Activated naive CD8-positive, alpha-beta T cell treated with anti-CD3 and anti-CD28 coated beads, Interleukin-2, amount 10 ng/mL, durations not matched to agents 7 days and 5 days (primary cell): ENCODE measurements around the gene KCNIP1. TPM values are rescaled to one million over a fixed set of nuclear protein-coding genes. Genes with fewer than 3 reads are reported as not detected.

Experiments
- ATAC-seq: fragments of 150-1000 bp; cut with Tn5 transposase; one replicate; pipeline ENCODE4 v1.10.0; 2021; ENCODE audit warnings: low read depth, moderate library complexity
- POLR2A ChIA-PET: fragments of 350-600 bp; sonication (Branson Sonifier 250); formaldehyde crosslinking; loops from one replicate; lab custom pipeline; 2021; ENCODE audit warnings: antibody characterized with exemption; lab: Charles Lee
- DNase-seq: peaks from one replicate; pipeline ENCODE4 v3.0.0; 2021
- H3K27ac Mint-ChIP-seq: one replicate; pipeline ENCODE4 v1.8.0; 2022; ENCODE audit warnings: mild to moderate bottlenecking, mixed read lengths
- H3K27me3 Mint-ChIP-seq: one replicate; pipeline ENCODE4 v1.8.0; 2022; ENCODE audit warnings: mild to moderate bottlenecking, moderate library complexity, mixed read lengths
- H3K36me3 Mint-ChIP-seq: one replicate; pipeline ENCODE4 v1.8.0; 2021; ENCODE audit warnings: mild to moderate bottlenecking, mixed read lengths
- H3K4me1 Mint-ChIP-seq: one replicate; pipeline ENCODE4 v1.8.0; 2021; ENCODE audit warnings: mixed read lengths
- H3K4me3 Mint-ChIP-seq: one replicate; pipeline ENCODE4 v1.8.0; 2022; ENCODE audit warnings: mild to moderate bottlenecking, moderate library complexity, mixed read lengths
- H3K9me3 Mint-ChIP-seq: one replicate; pipeline ENCODE4 v1.8.0; 2021; ENCODE audit warnings: mixed read lengths
- total RNA-seq, 2 experiments: library from RNA; stranded (reverse); gene quantifications; one replicate each; pipeline ENCODE4 v1.2.3, GENCODE V29; 2021

Gene KCNIP1
- total RNA-seq, 2 experiments from 2014 or later = not detected

GRCh38 chr5:170508036-170508435 lies 4.2 kb downstream of the KCNIP1 start:
- Mint-ChIP-seq H3K27ac (no peak overlapping the region), H3K4me1 (no peaks in the 10 kb centered on the region), H3K27me3 (peaks cover 33% of the 10 kb centered on the region), H3K9me3 (no peaks in the 10 kb centered on the region), H3K4me3 (no peak overlapping the region), H3K36me3 (no peaks in the 10 kb centered on the region)
- ATAC-seq = no peak
- POLR2A ChIA-PET = no interaction called here
- DNase-seq = no peak

DNA sequence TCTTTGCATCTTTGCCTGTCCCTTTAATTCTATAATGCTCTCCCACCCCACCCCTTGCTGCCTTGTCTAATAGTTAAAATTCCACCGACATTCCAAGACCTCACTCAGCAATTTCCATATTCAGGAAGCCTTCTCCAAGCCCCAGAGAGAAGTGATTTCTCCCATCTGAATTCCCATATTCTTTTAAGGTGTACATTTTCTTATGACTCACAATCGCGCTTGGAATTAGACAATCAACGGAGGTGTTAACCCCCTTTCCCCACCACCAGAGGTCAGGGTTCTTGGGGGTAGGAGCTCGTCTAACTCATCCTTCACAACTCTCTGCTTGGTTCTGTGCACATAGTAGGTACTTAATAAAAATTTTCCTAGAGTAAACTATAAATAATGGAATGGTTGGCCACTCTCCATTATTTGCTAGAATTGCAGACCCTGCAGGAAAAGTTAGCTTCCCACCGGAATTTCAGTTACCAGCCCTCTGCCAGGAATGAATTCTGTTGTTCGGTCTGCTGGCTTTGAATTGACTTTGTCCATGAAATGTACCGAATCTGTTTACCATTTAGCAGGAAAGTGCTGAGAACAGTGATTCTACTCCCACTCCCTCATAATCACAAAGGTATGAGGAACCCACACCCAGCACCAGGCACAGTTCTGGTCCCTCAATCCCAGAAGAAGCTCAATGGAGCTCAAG lies 5.0 kb downstream of the KCNIP1 start:
- Mint-ChIP-seq H3K27ac (no peak overlapping the region), H3K36me3 (no peaks in the 10 kb centered on the region), H3K4me1 (no peaks in the 10 kb centered on the region), H3K9me3 (no peaks in the 10 kb centered on the region), H3K4me3 (no peak overlapping the region), H3K27me3 (peaks cover 26% of the 10 kb centered on the region)
- ATAC-seq (no peak), DNase-seq (no peak)
- POLR2A ChIA-PET = no interaction called here

DNA sequence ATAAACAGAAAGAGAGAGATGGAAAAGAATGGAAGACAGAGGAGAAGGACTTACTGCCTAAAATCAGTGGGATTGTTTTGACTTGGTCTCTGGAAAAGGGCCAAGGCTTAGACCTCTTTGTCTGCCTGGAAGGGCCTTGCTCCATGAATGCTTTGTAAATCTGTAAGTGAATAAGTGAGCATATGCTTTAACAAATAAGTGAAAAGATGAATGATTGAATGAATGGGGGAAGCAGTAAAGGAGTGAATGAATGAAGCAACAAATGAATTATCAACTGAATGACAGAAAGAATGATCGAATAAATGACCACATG lies 5.5 kb downstream of the KCNIP1 start:
- Mint-ChIP-seq H3K9me3 (no peaks in the 10 kb centered on the region), H3K4me3 (no peak overlapping the region), H3K4me1 (no peaks in the 10 kb centered on the region), H3K36me3 (no peaks in the 10 kb centered on the region), H3K27me3 (peaks cover 25% of the 10 kb centered on the region), H3K27ac (no peak overlapping the region)
- DNase-seq (no peak), ATAC-seq (no peak)
- POLR2A ChIA-PET = no interaction called here

- peaks cover 17% of the 10 kb centered on the region for H3K27me3 Mint-ChIP-seq
- POLR2A ChIA-PET = no interaction called here
- no peaks in the 10 kb centered on the region for H3K4me1 Mint-ChIP-seq
- no peaks in the 10 kb centered on the region for H3K9me3 Mint-ChIP-seq
- H3K27ac Mint-ChIP-seq = no peak overlapping the region
- DNase-seq (no peak), ATAC-seq (no peak)
- no peak overlapping the region for H3K4me3 Mint-ChIP-seq
- no peaks in the 10 kb centered on the region for H3K36me3 Mint-ChIP-seq
Observed at GRCh38 chr5:170510126-170510525, 6.3 kb downstream of the KCNIP1 start.

DNA sequence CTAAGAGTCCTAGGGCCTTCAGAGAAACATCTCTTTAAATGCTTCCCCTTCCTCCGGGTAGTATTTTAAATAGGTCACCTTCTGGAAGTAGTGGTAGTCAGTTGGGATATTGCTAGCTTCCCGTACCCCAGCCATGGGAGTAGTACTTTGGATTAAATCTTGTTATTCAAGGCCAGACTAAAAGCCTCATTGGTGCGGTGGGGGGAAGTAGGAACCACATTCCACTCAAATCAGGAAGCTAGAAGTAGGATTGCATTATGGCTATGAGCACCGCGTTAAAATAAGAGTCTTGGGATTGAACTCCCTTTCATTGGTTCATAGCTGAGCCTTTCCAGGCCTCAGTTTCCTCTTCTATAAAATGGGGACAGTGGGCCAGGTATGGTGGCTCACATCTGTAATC lies 6.7 kb downstream of the KCNIP1 start:
- ATAC-seq = no peak
- H3K4me1 Mint-ChIP-seq = no peaks in the 10 kb centered on the region
- no peak for DNase-seq
- H3K4me3 Mint-ChIP-seq = no peak overlapping the region
- no peaks in the 10 kb centered on the region for H3K9me3 Mint-ChIP-seq
- peaks cover 13% of the 10 kb centered on the region for H3K27me3 Mint-ChIP-seq
- POLR2A ChIA-PET = no interaction called here
- no peak overlapping the region for H3K27ac Mint-ChIP-seq
- no peaks in the 10 kb centered on the region for H3K36me3 Mint-ChIP-seq

- no peak overlapping the region for H3K27ac Mint-ChIP-seq
- no peaks in the 10 kb centered on the region for H3K4me1 Mint-ChIP-seq
- no peaks in the 10 kb centered on the region for H3K36me3 Mint-ChIP-seq
- no peak for ATAC-seq
- H3K27me3 Mint-ChIP-seq = peaks cover 6% of the 10 kb centered on the region
- no peaks in the 10 kb centered on the region for H3K9me3 Mint-ChIP-seq
- POLR2A ChIA-PET = no interaction called here
- DNase-seq = no peak
- H3K4me3 Mint-ChIP-seq = no peak overlapping the region
Observed at GRCh38 chr5:170511551-170512258, 7.9 kb downstream of the KCNIP1 start.

GRCh38 chr5:170513856-170514525 lies 10.2 kb downstream of the KCNIP1 start:
- ATAC-seq (no peak), DNase-seq (no peak)
- H3K27me3 Mint-ChIP-seq = no peaks in the 10 kb centered on the region
- no peaks in the 10 kb centered on the region for H3K36me3 Mint-ChIP-seq
- H3K4me1 Mint-ChIP-seq = no peaks in the 10 kb centered on the region
- POLR2A ChIA-PET = no interaction called here
- H3K4me3 Mint-ChIP-seq = no peak overlapping the region
- H3K27ac Mint-ChIP-seq = no peak overlapping the region
- no peaks in the 10 kb centered on the region for H3K9me3 Mint-ChIP-seq

DNA sequence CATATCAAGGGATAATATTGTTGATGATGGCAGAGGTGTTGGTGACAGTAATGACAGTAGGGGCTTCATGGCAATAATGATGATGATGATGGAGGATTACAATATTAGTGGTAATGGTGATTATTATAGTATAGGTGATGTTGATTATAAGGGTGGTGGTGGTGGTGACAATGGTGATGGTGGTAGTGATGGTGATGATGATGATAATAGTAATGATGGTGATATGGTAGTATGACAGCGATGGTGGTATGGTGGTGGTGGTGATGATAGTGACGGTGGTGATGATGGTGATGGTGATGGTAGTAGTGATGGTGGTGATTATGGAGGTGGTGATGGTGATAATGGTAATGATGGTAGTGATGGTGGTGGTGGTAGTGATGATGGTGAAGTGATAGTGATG lies 13.6 kb downstream of the KCNIP1 start:
- POLR2A ChIA-PET = no interaction called here
- no peak for DNase-seq
- no peak overlapping the region for H3K27ac Mint-ChIP-seq

DNA sequence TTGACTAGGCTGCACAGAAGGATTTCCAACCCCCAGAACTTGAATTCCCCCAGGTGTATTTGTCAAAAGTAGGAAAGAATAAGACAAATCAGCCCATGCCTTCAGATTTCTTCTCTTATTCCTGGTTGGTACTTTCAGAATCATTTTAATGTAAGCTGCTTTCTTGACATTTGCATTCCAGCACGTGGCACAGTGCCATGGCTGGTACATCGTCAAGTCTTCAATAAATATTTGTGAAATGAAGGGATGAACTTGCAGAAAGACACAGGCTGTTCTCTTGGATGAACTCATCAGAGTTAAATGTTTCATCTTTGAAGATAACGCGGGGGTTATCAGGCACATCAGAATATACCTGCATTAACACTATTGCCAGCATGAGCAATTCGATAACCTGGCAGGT lies 14.5 kb downstream of the KCNIP1 start:
- Mint-ChIP-seq H3K9me3 (no peaks in the 10 kb centered on the region), H3K4me3 (no peak overlapping the region), H3K4me1 (no peaks in the 10 kb centered on the region), H3K36me3 (no peaks in the 10 kb centered on the region), H3K27me3 (peaks cover 7% of the 10 kb centered on the region), H3K27ac (no peak overlapping the region)
- POLR2A ChIA-PET = no interaction called here
- no peak for DNase-seq
- ATAC-seq = no peak

More for the DNA sequence above, 13.6 kb downstream of the KCNIP1 start:
- Mint-ChIP-seq H3K27me3 (peaks cover 7% of the 10 kb centered on the region), H3K4me3 (no peak overlapping the region), H3K9me3 (no peaks in the 10 kb centered on the region), H3K4me1 (no peaks in the 10 kb centered on the region), H3K36me3 (no peaks in the 10 kb centered on the region)
- no peak for ATAC-seq

DNA sequence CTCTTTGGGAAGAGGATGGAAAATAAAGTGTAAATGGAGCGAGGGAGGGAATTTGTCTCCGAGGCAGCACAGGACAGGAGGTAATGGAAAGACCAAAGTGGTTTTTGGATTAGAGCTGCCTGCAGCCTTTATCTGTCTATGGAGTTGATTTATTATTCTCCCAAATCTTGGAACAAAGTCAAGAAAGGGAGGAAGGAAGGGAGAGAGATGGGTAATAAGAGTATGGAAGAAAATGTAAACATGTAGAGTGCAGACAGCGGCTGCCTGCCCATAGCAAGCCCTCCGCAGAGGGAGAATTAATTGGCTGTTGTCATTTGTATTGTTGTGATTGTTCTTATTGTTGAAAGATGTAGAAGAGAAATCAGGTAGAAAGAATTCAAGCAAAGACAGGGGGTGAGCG lies 15.7 kb downstream of the KCNIP1 start:
- ATAC-seq (no peak), DNase-seq (no peak)
- Mint-ChIP-seq H3K4me1 (no peaks in the 10 kb centered on the region), H3K4me3 (no peak overlapping the region), H3K27ac (no peak overlapping the region), H3K9me3 (no peaks in the 10 kb centered on the region), H3K36me3 (no peaks in the 10 kb centered on the region), H3K27me3 (peaks cover 7% of the 10 kb centered on the region)
- POLR2A ChIA-PET = no interaction called here

DNA sequence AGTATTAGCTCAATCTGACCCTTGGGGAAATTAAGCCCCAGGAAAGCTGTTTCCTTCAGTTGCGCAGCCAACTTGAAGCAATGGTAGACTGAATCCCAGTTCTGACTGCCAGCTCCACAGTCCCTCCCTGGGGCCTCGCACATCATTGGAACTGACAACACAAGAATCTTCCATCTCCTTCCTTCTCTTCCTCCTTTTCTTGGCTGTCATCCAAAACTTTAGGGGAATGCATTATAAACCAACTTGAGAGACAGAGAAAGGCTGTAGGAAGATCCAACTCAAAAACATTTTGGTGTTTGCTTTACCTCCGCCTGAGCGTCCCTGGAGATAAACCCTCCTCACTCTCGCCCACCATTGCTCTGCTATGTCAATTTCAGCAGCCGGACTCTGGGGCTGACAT lies 16.6 kb downstream of the KCNIP1 start:
- no peak overlapping the region for H3K27ac Mint-ChIP-seq
- no peaks in the 10 kb centered on the region for H3K36me3 Mint-ChIP-seq
- peaks cover 7% of the 10 kb centered on the region for H3K27me3 Mint-ChIP-seq
- POLR2A ChIA-PET = no interaction called here
- H3K9me3 Mint-ChIP-seq = no peaks in the 10 kb centered on the region
- no peak for DNase-seq
- no peak overlapping the region for H3K4me3 Mint-ChIP-seq
- no peak for ATAC-seq
- H3K4me1 Mint-ChIP-seq = no peaks in the 10 kb centered on the region

DNA sequence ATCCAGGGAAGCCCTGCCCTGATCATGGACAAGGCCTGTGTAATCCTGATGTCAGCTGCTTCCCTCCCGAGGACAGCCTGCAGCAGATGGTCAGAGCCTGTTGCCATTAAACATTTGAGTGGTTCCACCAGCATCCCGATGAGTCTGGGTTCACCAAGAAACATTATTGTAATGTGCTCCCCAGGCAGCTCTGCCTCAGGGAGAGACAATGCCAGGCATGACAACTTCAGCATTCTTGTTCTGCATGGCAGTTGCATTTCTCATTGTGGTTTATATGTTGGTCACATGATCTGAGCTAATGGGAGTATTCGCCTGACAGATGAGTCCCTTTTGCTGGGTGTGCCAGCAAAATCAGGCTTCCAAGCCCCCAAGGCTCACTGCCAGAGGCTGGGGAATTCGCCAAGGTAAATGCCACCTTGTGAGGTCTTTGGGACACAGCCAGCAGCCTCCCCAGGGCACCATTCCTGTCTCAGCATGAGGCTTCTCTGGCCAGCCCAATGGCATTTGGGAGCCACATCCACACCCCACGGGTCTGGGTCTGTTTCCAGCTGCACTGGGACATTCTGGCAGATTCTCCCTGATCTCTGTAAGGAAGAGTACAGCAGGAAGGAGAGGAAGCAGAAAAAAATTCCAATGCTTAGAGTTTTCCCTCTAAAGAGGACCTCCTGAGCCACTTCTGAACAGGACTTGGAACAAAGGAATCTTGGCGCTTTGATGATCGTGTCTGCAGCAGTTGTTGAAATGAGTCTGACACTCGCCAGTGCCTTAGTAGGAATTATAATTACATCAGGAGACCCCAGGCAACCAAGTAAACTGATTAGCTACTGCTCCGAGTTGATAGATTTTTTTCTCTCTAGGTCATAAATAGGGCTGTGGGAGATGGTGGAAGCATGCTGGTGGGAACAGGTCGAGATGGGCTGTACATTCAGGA lies 18.7 kb downstream of the KCNIP1 start:
- H3K9me3 Mint-ChIP-seq = no peaks in the 10 kb centered on the region
- ATAC-seq (no peak), DNase-seq (no peak)
- H3K27ac Mint-ChIP-seq = no peak overlapping the region
- peaks cover 7% of the 10 kb centered on the region for H3K27me3 Mint-ChIP-seq
- POLR2A ChIA-PET = no interaction called here
- H3K36me3 Mint-ChIP-seq = no peaks in the 10 kb centered on the region
- H3K4me1 Mint-ChIP-seq = no peaks in the 10 kb centered on the region
- H3K4me3 Mint-ChIP-seq = no peak overlapping the region

DNA sequence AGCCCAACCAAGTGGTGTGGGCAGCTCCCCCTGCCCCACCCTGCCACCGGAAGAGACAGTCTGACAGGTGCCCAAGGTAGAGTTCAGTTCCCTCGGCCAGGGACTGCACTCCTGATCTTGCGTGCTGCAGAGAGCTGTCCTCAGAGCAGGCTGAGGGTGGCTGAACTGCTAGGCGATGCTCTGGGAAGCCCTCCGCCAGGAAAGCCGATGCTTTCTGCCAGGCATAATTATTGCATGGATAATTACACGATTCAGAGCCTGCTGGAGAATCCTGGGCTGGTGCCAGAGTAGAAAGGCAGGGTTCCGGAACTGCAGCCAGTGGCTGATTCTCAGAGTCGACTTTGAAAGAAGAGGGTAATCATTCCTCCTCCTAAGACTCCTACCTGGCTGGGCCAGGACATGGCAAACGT lies 19.3 kb downstream of the KCNIP1 start:
- Mint-ChIP-seq H3K9me3 (no peaks in the 10 kb centered on the region), H3K27me3 (peaks cover 7% of the 10 kb centered on the region), H3K4me1 (no peaks in the 10 kb centered on the region), H3K27ac (no peak overlapping the region), H3K36me3 (no peaks in the 10 kb centered on the region), H3K4me3 (no peak overlapping the region)
- ATAC-seq (no peak), DNase-seq (no peak)
- POLR2A ChIA-PET = no interaction called here
